GM23338 (cell line): ENCODE results near the gene NDUFAF5. TPM values are rescaled to one million over a fixed set of nuclear protein-coding genes. Genes with fewer than 3 reads are reported as not detected.

Experiments
- ATAC-seq: fragments of 200-7000 bp; cut with Tn5 transposase; 3 replicates; pipeline ENCODE4 v1.9.1; 2020
- DNase-seq: peaks from one replicate; pipeline ENCODE4 v3.0.0-alpha.2; 2015; ENCODE audit warnings: low spot score
- H2AFZ ChIP-seq: fragments of 200-600 bp; sonication (generic); 2 replicates; pipeline ENCODE4 v1.8.0; 2016; ENCODE audit warnings: antibody characterized with exemption, mild to moderate bottlenecking, moderate library complexity
- H3F3A ChIP-seq: fragments of 200-600 bp; sonication (generic); replicated peaks from 2 replicates; pipeline ENCODE4 v1.8.0; 2017; ENCODE audit warnings: antibody characterized with exemption, mixed run types, low read depth
- H3K27ac ChIP-seq: fragments of 200-600 bp; sonication (generic); 2 replicates; pipeline ENCODE4 v1.6.1; 2016; ENCODE audit warnings: low read depth
- H3K27me3 ChIP-seq: fragments of 200-600 bp; sonication (generic); 2 replicates; pipeline ENCODE4 v1.8.0; 2016; ENCODE audit warnings: mild to moderate bottlenecking, mixed run types, moderate library complexity; ENCODE audit not compliant: insufficient read depth
- H3K36me3 ChIP-seq: fragments of 200-600 bp; sonication (generic); 2 replicates; pipeline ENCODE4 v1.8.0; 2016; ENCODE audit warnings: mild to moderate bottlenecking; ENCODE audit not compliant: insufficient read depth
- H3K4me1 ChIP-seq: fragments of 200-600 bp; sonication (generic); 2 replicates; pipeline ENCODE4 v1.8.0; 2016; ENCODE audit warnings: mild to moderate bottlenecking, moderate library complexity; ENCODE audit not compliant: insufficient read depth
- H3K4me2 ChIP-seq: fragments of 200-600 bp; sonication (generic); 2 replicates; pipeline ENCODE4 v1.7.1; 2017; ENCODE audit warnings: mixed run types
- H3K4me3 ChIP-seq: fragments of 200-600 bp; sonication (generic); 2 replicates; pipeline ENCODE4 v1.6.1; 2016; ENCODE audit warnings: mixed run types
- H3K79me2 ChIP-seq: fragments of 200-600 bp; sonication (generic); replicated peaks from 2 replicates; pipeline ENCODE4 v1.8.0; 2017; ENCODE audit warnings: mild to moderate bottlenecking; ENCODE audit not compliant: insufficient read depth
- H3K9me2 ChIP-seq: fragments of 200-600 bp; sonication (generic); 2 replicates; pipeline ENCODE4 v1.8.0; 2017; ENCODE audit not compliant: insufficient read depth
- H4K20me1 ChIP-seq: fragments of 200-600 bp; sonication (generic); replicated peaks from 2 replicates; pipeline ENCODE4 v1.8.0; 2017; ENCODE audit warnings: mild to moderate bottlenecking; ENCODE audit not compliant: insufficient read depth
- H3K27ac Mint-ChIP-seq: 2 replicates; pipeline ENCODE4 v1.8.0; 2020; ENCODE audit warnings: inconsistent platforms, mild to moderate bottlenecking, moderate library complexity, mixed read lengths
- H3K27me3 Mint-ChIP-seq: 3 replicates; pipeline ENCODE4 v1.8.0; 2022; ENCODE audit warnings: low read depth, mild to moderate bottlenecking, moderate library complexity, mixed read lengths, inconsistent platforms; ENCODE audit not compliant: insufficient read depth, poor library complexity
- H3K36me3 Mint-ChIP-seq: 3 replicates; pipeline ENCODE4 v1.8.0; 2021; ENCODE audit warnings: low read depth, mild to moderate bottlenecking, inconsistent platforms, moderate library complexity, mixed read lengths
- H3K4me1 Mint-ChIP-seq: 3 replicates; pipeline ENCODE4 v1.8.0; 2020; ENCODE audit warnings: mild to moderate bottlenecking, inconsistent platforms, mixed read lengths
- H3K4me3 Mint-ChIP-seq: 3 replicates; pipeline ENCODE4 v1.8.0; 2021; ENCODE audit warnings: moderate library complexity, mild to moderate bottlenecking, inconsistent platforms, mixed read lengths
- H3K9me3 Mint-ChIP-seq: 3 replicates; pipeline ENCODE4 v1.8.0; 2020; ENCODE audit warnings: moderate library complexity, mild to moderate bottlenecking, inconsistent platforms, mixed read lengths
- CTCF ChIP-seq, 2 experiments: fragments of 200-600 bp in 1 of 2; sonication (generic) in 1 of 2; conservative IDR thresholded peaks; 2 replicates each; pipeline versions ENCODE4 v1.5.1 to v1.6.1; 2016 to 2017; ENCODE audit warnings: antibody characterized with exemption in 2 of 2, low read depth in 2 of 2, mild to moderate bottlenecking in 2 of 2, moderate library complexity in 1 of 2
- ETS1 ChIP-seq: IDR thresholded peaks from 2 replicates; pipeline ENCODE4 v1.6.1; 2016; ENCODE audit warnings: antibody characterized with exemption
- EZH2 ChIP-seq: fragments of 200-600 bp; sonication (generic); IDR thresholded peaks from one replicate; pipeline ENCODE4 v1.8.0; 2017; ENCODE audit warnings: antibody characterized with exemption, mild to moderate bottlenecking, low read depth; ENCODE audit not compliant: unreplicated experiment
- EZH2phosphoT487 ChIP-seq: fragments of 200-600 bp; sonication (generic); IDR thresholded peaks from one replicate; pipeline ENCODE4 v1.8.1; 2018; ENCODE audit warnings: antibody characterized with exemption; ENCODE audit not compliant: unreplicated experiment
- NANOG ChIP-seq: IDR thresholded peaks from 2 replicates; pipeline ENCODE4 v1.6.1; 2016; ENCODE audit warnings: antibody characterized with exemption, borderline replicate concordance
- REST ChIP-seq: IDR thresholded peaks from one replicate; pipeline ENCODE4 v1.6.1; 2018; ENCODE audit warnings: antibody characterized with exemption; ENCODE audit not compliant: unreplicated experiment
- STAT1 ChIP-seq: IDR thresholded peaks from one replicate; pipeline ENCODE4 v1.6.1; 2016; ENCODE audit warnings: antibody characterized with exemption; ENCODE audit not compliant: unreplicated experiment
- ZNF331 ChIP-seq: fragments of 250-450 bp; sonication (Bioruptor Pico); IDR thresholded peaks from 2 replicates; pipeline ENCODE4 v1.5.0; 2020; ENCODE audit warnings: low read depth, mild to moderate bottlenecking, moderate library complexity
- ZNF462 ChIP-seq: fragments of 250-450 bp; sonication (Bioruptor Pico); IDR thresholded peaks from 2 replicates; pipeline ENCODE4 v1.5.0; 2020; ENCODE audit warnings: mild to moderate bottlenecking, moderate library complexity
- polyA plus RNA-seq: library from polyadenylated mRNA; unstranded; fragments of >200 nt; fragmentation: Nextera tagmentation; extraction: Ambion mirVana; gene quantifications from 2 replicates; pipeline ENCODE4 v1.2.1, GENCODE V29; 2016
- total RNA-seq: library from RNA; depleted of rRNA; stranded (reverse); fragments of >200 nt; shearing (Covaris generic); gene quantifications from 2 replicates; pipeline ENCODE4 v1.2.3, GENCODE V29; 2014

NDUFAF5 gene
- total and polyA plus RNA-seq, 2 experiments from 2014 or later: 18.0 to 33.0 TPM

GRCh38 chr20:13865156-13865555 is 80.3 kb downstream of the NDUFAF5 start (continued):
- TF ChIP-seq CTCF (conservative IDR thresholded peaks at IDR 0.05; ENCODE audit: low read depth in 2 of 2): no peak

- Histone ChIP-seq H4K20me1 (no peaks in the 10 kb centered on the region), H3K4me1 (peaks cover 12% of the 10 kb centered on the region), H3K36me3 (no peaks in the 10 kb centered on the region), H3K4me2 (0 out of 2 replicates have a peak overlapping the region, but pooled peaks have one; percentile 32), H3K4me3 (no peak overlapping the region), H3F3A (no peaks in the 10 kb centered on the region), H3K27ac (no peak overlapping the region), H3K27me3 (no peaks in the 10 kb centered on the region), H2AFZ (peak overlapping the region; percentile 74; the same call in 1 of the 2 replicates), H3K79me2 (no peaks in the 10 kb centered on the region), H3K9me2 (peaks cover 16% of the 10 kb centered on the region)
- H3K27ac Mint-ChIP-seq: no peak overlapping the region
- no peaks in the 10 kb centered on the region for H3K9me3 Mint-ChIP-seq
- H3K27me3 Mint-ChIP-seq: no peaks in the 10 kb centered on the region
- no peak for DNase-seq
- no peak overlapping the region for H3K4me3 Mint-ChIP-seq
- no peaks in the 10 kb centered on the region for H3K36me3 Mint-ChIP-seq
- ATAC-seq: no peak
- peaks cover 3% of the 10 kb centered on the region; the same call in 2 of the 3 replicates for H3K4me1 Mint-ChIP-seq
- TF ChIP-seq EZH2phosphoT487: no peak
- no peak for TF ChIP-seq NANOG
- no peak for TF ChIP-seq CTCF (conservative IDR thresholded peaks at IDR 0.05; ENCODE audit: low read depth in 2 of 2)
- TF ChIP-seq STAT1: no peak
- no peak for TF ChIP-seq REST
- no peak for TF ChIP-seq ETS1
- TF ChIP-seq ZNF462 (CRISPR knock-in tag): no peak
- no peak for TF ChIP-seq EZH2
- no peak for TF ChIP-seq ZNF331 (CRISPR knock-in tag)
Measured at GRCh38 chr20:13865791-13866351, 81.0 kb downstream of the NDUFAF5 start.
